Right hindlimb (tissue), 1 donor: Measurements from ENCODE around the gene ZNF175.

Experiments used
- DNase-seq: peaks from one replicate; pipeline ENCODE4 v3.0.0-alpha.2; 2018

ZNF175 gene

GRCh38 chr19:51570962-51571575, at the start of gene ZNF175:
Gene ZNF175, plus strand, starts transcription at chr19:51571283. Its CDS starts 2,047 bp downstream, at chr19:51573330.
- peak; percentile 97 for DNase-seq

- no peak for DNase-seq
Observed at GRCh38 chr19:51521357-51521756, 49.7 kb upstream of the ZNF175 start.

- DNase-seq = no peak
Observed at GRCh38 chr19:51521781-51522180, 49.3 kb upstream of the ZNF175 start.

- DNase-seq = no peak
Observed at GRCh38 chr19:51524666-51525264, 46.3 kb upstream of the ZNF175 start.

GRCh38 chr19:51525651-51526050, 45.4 kb upstream of the ZNF175 start:
- DNase-seq = no peak

GRCh38 chr19:51529301-51529700, 41.8 kb upstream of the ZNF175 start:
- no peak for DNase-seq

GRCh38 chr19:51530616-51531015, 40.5 kb upstream of the ZNF175 start:
- no peak for DNase-seq

- peak; percentile 37 for DNase-seq
Observed at GRCh38 chr19:51531349-51532315, 39.5 kb upstream of the ZNF175 start, which contains the start of gene SIGLEC6. Gene SIGLEC6, minus strand, starts transcription at chr19:51531670. Its CDS starts 22 bp downstream, at chr19:51531648.

- no peak for DNase-seq
Observed at GRCh38 chr19:51535535-51535934, 35.5 kb upstream of the ZNF175 start.

- DNase-seq = no peak
Observed at GRCh38 chr19:51539821-51540366, 31.2 kb upstream of the ZNF175 start.

- DNase-seq = no peak
Observed at GRCh38 chr19:51541458-51542357, 29.4 kb upstream of the ZNF175 start.

- DNase-seq = no peak
Observed at GRCh38 chr19:51542699-51543098, 28.4 kb upstream of the ZNF175 start.

- DNase-seq = no peak
Observed at GRCh38 chr19:51544038-51544437, 27.0 kb upstream of the ZNF175 start.

GRCh38 chr19:51546107-51546649, 24.9 kb upstream of the ZNF175 start:
- DNase-seq = no peak

- DNase-seq = no peak
Observed at GRCh38 chr19:51546650-51547396, 24.3 kb upstream of the ZNF175 start.

- no peak for DNase-seq
Observed at GRCh38 chr19:51547397-51548212, 23.5 kb upstream of the ZNF175 start.

GRCh38 chr19:51548213-51548651, 22.9 kb upstream of the ZNF175 start:
- DNase-seq = no peak

GRCh38 chr19:51548891-51549305, 22.2 kb upstream of the ZNF175 start:
- no peak for DNase-seq

- DNase-seq = no peak
Observed at GRCh38 chr19:51549533-51550324, 21.4 kb upstream of the ZNF175 start.
